HCT116 (cell line): ENCODE results near the gene KRT36.

Source experiments
- CBX3 ChIP-seq: IDR thresholded peaks from 2 replicates; pipeline ENCODE4 v1.6.1; 2012; ENCODE audit warnings: low read depth
- CTCF ChIP-seq, 3 experiments: fragments of 200-600 bp in 1 of 3; sonication (generic) in 1 of 3; IDR thresholded peaks in 2 of 3; conservative IDR thresholded peaks in 1 of 3; 2 replicates each; pipeline ENCODE4 v1.5.1; 2012 to 2017; ENCODE audit warnings: low read depth in 2 of 3, low read length in 2 of 3, antibody characterized with exemption in 1 of 3, borderline replicate concordance in 1 of 3, control low read depth in 1 of 3, mild to moderate bottlenecking in 1 of 3, mixed read lengths in 1 of 3, mixed run types in 1 of 3, moderate library complexity in 1 of 3; ENCODE audit not compliant: insufficient read depth in 1 of 3
- EGR1 ChIP-seq: IDR thresholded peaks from 2 replicates; pipeline ENCODE4 v1.6.1; 2012; ENCODE audit warnings: low read depth
- EZH2 ChIP-seq: fragments of 200-600 bp; sonication (generic); IDR thresholded peaks from 2 replicates; pipeline ENCODE4 v1.6.1; 2017; ENCODE audit warnings: antibody characterized with exemption, mixed run types
- EZH2phosphoT487 ChIP-seq: fragments of 200-600 bp; IDR thresholded peaks from 2 replicates; pipeline ENCODE4 v1.6.1; 2018; ENCODE audit warnings: antibody characterized with exemption, borderline replicate concordance
- FOSL1 ChIP-seq: IDR thresholded peaks from 2 replicates; pipeline ENCODE4 v1.6.1; 2012; ENCODE audit warnings: low read depth
- JUND ChIP-seq: IDR thresholded peaks from 2 replicates; pipeline ENCODE4 v1.6.1; 2012
- POLR2A ChIP-seq: IDR thresholded peaks from 2 replicates; pipeline ENCODE4 v1.7.0; 2011; ENCODE audit warnings: borderline replicate concordance; ENCODE audit not compliant: insufficient read depth, insufficient read length; ENCODE audit errors: extremely low read depth
- POLR2AphosphoS5 ChIP-seq: IDR thresholded peaks from 2 replicates; pipeline ENCODE4 v1.6.1; 2011; ENCODE audit warnings: mild to moderate bottlenecking, low read depth, low read length, moderate library complexity
- RAD21 ChIP-seq: IDR thresholded peaks from 2 replicates; pipeline ENCODE4 v1.6.1; 2012; ENCODE audit warnings: low read depth, mild to moderate bottlenecking
- REST ChIP-seq: IDR thresholded peaks from 2 replicates; pipeline ENCODE4 v1.6.1; 2012; ENCODE audit warnings: low read depth
- SP1 ChIP-seq: IDR thresholded peaks from 2 replicates; pipeline ENCODE4 v1.6.1; 2012; ENCODE audit warnings: low read depth
- ZBTB33 ChIP-seq: IDR thresholded peaks from 2 replicates; pipeline ENCODE4 v1.6.1; 2011; ENCODE audit warnings: mild to moderate bottlenecking, low read length, moderate library complexity; ENCODE audit not compliant: insufficient replicate concordance; ENCODE audit errors: extremely low read depth

DNA sequence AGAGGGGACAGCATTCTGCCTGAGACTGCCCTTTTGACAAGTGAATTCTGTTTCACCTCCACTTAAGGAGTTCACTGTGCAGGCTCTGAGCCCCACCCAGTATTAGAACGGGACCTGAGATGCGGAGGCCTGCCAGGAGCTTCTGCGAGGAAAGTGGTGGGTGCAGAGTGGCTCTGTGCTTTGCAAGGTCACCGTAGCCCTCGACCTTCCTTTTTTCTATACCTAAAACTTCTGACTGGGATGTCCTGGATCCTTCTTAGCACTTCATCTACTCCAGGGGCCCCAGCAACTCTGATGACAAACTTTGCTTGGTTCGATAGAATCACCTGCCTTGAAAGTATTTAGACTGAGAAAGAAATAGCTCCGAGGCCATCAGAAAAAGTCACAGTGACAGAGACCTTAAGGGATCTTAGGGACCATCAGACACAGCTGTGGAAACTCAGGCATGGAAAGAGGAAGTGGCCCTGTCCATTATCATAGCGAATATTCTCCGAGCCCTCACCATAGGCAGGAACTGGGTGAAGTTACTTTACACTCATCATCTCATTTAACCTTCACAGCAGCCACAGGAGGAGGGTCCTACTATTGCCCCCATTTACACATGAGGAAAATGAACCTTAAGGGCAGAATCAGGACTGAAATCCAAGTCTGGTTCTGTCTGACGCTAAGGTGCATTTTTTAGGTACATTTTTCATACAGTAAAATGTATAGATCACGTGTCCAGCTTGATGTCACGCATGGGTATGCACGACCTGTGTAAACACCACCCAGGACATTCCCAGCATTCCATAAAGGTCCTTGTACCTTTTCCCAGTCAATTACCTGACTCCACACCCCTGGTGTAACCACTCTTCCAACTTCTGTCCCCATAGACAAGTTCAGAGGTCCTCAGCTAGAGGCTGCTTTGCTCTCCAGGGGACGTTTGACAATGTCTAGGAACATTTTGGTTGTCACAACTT is 16.4 kb upstream of the KRT36 start:
- no peak for TF ChIP-seq CTCF (IDR thresholded peaks at IDR 0.05 in 2 of 3, conservative IDR thresholded peaks at IDR 0.05 in 1 of 3; ENCODE audit: borderline replicate concordance in 1 of 3, insufficient read depth in 1 of 3, low read depth in 2 of 3, low read length in 2 of 3)
- TF ChIP-seq FOSL1 = no peak
- TF ChIP-seq JUND = no peak
- no peak for TF ChIP-seq EZH2
- no peak for TF ChIP-seq REST
- TF ChIP-seq POLR2AphosphoS5 = no peak
- TF ChIP-seq POLR2A = no peak
- TF ChIP-seq ZBTB33 = no peak
- no peak for TF ChIP-seq CBX3
- no peak for TF ChIP-seq EGR1
- no peak for TF ChIP-seq SP1
- TF ChIP-seq RAD21 = no peak
- no peak for TF ChIP-seq EZH2phosphoT487
